Ramos (cell line): ENCODE results near the gene CXXC5.

Source experiments
- in situ Hi-C: fragments of 300-500 bp; cut with MboI; formaldehyde crosslinking; loops from one replicate; pipeline ENCODE4 v1.14.3; 2022; ENCODE audit warnings: low sequenced_read_pairs; ENCODE audit not compliant: unreplicated experiment

Gene CXXC5

DNA sequence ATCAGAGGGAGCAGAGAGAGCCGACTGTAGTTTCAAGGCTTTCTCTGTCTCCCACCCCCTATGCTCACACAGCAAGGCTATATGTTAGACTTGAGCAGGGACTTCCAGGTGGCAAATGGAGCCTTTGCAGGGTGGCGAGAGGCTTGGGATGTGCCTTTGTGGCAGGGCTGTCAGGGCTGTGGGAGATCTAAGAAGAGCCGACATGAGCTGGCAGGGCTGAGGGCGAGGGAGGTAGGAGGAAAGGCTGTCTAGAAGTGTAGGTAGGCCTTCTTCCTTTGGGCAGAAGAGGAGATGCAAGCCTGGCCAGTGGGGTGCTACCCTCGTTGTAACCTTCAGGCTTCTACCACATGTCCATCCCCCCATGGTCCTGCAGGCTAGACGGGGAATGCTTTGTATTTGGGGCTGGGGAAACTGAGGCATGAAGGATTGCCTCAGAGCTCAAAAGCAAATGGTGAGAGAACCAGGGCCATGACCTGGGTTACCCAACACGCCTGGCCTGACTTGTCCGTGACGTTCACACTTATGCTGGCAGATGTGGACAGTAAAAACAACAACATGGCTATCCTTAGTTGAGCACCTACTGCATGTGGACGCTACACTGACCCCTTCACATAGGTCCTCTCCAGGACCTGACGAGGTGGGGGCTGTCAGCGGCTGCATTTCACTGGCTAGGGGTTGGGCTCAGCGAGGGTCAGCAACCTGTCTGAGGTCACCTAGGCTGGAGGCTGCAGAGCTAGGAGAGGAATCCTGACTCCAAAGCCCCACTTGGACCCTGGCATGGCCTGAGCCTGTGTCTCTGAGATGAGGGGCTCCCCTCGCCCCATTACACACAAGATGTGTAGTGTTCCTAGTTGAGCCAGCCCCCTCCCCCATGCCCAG lies 15.3 kb downstream of the CXXC5 start:
- in situ Hi-C loops = no loop called here

GRCh38 chr5:139664086-139664693 lies 16.0 kb downstream of the CXXC5 start:
- in situ Hi-C loops = no loop called here

DNA sequence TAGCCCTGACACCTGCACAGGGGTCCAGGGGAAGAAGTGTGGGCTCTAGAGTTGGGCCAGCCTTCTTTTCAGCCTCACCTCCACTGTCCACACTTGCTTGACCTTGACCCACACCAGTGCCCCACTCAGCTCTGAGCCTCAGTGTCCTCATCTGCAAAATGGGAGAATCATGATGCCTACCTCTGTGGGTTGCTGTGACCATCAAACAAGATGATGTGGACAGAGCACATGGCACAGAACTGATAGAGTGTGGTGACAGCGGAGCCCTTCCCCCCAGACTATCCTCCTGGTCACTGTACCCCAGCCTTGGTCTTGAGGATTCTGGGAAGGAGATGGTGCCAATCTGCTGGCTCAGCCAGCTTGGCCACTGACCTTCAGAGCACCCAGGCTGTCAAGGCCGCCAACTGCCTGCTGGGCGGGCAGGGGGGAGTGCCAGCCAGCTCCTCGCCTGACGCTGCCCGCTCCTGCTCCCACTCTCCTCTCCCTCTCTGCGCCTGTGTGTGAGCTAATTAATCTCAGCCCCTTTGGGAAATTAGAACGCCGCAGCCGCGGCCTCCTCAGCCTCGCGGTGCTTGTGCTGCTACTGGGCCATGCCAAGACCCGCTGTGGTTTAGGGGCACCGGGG lies 16.7 kb downstream of the CXXC5 start:
- in situ Hi-C loops = no loop called here

GRCh38 chr5:139665626-139666025 lies 17.5 kb downstream of the CXXC5 start:
- in situ Hi-C loops = no loop called here

- in situ Hi-C loops = no loop called here
Measured at GRCh38 chr5:139666551-139666950, 18.4 kb downstream of the CXXC5 start.

DNA sequence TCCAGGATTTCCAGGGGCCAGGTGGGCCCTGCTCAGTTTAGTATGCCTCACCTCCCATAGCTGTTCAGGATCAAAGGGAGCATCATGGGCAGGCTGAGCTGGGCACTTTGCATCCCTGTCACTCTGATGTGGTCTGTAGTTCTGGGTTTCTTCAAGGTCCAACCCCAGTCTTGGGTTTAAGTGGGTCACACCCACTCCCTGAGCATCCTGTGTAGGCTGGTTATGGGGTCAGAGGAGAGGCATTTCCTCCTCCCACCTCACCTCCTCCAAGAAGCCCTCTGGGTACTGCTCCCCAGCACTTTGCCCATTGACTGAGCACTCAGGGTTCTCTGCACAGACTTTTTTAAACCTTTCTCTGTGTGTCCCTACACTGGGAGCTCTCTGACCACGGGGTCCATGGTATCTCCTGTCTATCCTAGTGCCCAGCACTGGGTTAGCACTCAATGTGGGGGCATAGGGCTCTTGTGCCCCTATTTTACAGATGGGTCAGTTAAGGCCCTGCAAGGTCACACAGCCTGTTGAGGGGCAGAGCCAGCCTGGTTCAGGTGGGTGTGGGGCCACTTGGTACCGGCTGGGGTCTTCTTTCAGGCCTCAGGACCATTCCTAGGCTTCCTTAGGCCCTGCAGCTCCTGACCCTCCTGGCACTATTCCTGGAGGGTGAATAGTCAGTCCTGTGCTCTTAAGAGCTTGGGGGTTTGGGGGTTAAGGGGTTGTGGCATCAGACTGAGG lies 19.0 kb downstream of the CXXC5 start:
- in situ Hi-C loops = no loop called here

DNA sequence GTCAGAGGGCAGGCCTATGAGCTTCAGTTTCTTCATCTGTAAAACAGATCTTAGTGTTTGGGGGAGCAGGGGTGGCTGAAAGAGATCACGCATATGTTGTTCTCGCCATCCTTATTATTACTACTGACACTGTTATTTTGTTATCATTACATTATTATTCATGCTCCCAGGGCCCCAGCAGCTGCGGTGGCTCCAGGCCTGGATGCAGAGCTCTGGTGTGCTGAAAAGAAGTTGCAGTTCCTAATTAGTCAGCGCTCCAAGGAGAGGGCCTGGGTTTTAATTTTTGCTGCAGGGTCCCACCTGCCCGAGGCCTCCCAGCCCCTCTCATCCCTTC lies 19.5 kb downstream of the CXXC5 start:
- in situ Hi-C loops = no loop called here

- in situ Hi-C loops = no loop called here
Measured at GRCh38 chr5:139668064-139668880, 20.1 kb downstream of the CXXC5 start.

DNA sequence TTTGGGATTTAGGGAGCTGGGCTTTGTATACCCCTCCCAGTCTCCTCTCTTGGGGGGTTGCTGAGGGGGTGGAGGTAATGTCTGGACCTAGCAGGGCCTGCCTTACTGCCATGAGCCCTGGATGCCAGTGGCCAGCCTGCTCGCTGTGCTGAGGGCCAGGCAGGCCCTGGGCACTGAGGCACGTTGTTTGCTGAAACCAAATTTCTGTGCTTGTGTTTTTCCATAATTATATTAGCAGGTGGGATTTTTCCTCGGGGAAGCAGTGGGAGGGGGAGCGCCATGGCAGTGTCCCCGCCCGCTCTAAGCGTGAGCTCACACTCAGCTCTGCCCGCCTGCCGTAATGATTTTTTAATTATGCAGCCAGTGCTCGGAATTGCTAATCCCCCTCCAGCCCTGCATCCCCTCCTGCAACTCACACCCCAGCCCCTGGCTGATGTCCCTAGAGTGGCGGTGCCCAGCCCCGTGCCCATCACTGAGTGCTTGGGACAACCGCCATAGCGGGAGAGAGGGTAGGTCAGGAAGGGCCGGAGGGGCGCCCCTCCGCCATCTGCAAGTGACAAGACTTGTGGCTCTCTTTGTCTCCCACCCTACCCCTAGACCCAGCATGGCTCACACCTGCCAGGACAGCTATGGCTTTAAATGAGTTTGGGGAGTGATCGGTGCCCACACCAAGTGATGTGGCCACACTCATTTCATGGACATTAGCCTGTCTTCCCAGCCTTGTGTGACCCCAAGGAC lies 20.9 kb downstream of the CXXC5 start:
- in situ Hi-C loops = no loop called here

DNA sequence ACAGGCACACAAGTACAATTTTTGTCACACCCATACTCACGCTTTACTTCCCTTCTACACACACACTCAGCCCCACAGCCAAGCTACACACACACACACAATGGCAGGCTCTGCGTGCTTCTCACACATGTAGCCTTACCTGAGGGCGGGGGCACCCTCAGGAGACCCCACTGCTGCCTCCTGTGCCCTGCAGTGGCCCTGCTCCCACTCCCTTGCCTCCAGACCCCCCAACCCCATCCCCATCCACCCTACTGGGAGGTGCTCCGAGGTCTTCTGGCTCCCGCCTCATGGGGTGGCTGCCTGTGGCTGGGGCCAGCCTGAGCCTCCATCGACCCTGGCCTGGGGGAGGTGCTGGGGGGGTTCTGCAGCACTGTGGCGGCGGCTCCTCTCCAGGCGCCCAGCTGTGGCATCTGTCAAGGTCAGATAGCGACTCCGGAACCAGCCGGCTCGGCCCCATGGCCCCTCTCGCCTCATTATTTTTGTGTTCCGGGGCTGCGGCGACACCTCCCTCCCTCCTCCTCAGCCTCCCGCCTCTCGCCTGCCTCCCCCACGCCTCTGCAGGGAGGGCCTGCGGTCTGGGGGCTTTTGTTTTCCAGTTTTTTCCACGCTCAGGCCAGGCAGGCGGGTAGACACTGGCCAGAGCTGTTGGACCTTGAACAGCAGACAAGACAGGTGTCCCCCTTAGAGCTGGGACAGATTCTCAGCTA lies 21.7 kb downstream of the CXXC5 start:
- in situ Hi-C loops = no loop called here

DNA sequence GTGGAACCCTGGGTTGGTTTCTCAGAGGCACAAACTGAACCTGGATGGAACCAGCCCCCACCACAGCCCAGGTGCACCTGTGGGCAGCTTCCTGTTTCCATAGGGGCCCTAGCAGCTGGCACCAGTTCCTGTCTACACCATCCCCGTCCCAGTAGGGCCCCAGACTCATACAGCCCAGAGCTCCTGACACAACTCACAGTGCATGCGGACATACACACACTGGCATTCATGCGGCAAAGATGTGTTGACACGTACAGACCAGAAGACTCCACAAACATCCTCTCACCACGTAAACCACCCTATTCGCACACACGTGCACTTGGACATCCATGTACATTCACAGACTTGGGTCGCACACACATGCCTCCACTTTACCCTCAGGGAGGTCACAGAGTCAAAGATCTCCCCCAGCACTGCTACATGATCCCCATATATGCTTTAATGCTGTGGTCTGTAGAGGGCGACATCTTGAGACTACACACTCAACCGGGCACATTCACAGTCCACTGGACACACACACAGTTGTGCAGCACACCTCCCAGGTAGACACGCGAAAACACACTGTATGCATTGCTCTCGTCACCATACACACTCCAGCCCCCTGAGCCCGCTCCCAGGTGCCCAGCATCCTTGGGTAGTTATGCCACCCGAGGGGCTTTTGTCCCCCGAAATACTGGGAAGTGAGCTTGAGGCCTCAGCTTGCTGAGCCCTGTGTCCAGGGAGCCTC lies 22.4 kb downstream of the CXXC5 start:
- in situ Hi-C loops = no loop called here

DNA sequence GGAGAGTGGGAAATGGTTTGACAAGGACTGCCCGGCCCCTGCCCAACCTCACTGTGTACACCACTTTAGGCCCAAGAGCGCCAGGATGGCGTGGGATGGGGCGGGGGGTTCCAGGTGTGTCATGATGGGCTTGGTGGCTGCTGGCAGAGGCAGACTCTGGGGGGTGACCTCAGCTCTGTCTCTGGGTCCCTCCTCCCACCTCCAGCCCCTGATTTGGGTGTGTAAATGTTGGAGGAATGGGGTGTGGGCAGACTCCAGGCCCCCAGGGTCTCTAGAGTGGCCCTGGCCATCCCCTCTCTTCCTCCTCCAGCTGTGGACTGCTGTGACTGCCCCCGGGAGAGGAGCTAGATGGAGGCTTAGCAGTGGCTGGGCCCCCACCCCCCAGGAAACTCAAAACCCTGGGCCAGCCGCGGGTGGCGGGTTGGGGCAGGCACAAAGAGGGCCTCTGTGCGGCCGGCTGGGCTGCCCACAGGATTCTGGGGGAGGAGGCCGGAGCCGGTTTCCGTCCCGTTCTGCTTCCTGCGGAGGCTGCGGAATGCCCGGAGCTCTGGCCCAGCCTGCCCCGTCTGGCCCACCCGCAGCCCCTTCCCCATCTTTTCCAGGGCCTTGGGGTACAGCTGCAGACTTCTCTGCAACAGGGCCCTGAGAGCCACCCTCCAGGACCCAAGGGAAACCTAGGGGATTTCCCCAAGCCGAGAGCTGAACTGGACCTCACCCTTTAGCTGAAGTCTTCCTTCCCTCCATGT lies 23.1 kb downstream of the CXXC5 start:
- in situ Hi-C loops = no loop called here

- in situ Hi-C loops = no loop called here
Measured at GRCh38 chr5:139675213-139675612, 27.1 kb downstream of the CXXC5 start.

DNA sequence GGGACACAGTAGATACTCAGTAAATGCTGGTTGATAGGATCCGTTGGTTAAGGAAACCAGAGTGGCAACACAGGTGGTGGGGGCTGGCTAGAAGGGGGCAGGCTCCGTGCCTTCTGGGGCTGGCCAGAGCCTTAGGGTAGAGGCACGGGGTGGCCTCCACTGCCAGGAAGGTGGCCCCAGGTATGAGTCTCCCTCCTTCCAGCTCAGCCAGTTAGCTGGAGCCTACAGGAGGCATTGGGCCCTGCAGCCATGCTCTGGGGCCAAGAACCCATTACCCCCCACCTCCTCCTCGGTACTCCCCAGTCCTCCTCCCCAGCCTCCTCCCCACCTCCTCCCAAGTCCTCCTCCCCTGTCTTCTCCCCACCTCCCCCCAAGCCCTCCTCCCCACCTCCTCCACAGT lies 27.7 kb downstream of the CXXC5 start:
- in situ Hi-C loops = no loop called here

DNA sequence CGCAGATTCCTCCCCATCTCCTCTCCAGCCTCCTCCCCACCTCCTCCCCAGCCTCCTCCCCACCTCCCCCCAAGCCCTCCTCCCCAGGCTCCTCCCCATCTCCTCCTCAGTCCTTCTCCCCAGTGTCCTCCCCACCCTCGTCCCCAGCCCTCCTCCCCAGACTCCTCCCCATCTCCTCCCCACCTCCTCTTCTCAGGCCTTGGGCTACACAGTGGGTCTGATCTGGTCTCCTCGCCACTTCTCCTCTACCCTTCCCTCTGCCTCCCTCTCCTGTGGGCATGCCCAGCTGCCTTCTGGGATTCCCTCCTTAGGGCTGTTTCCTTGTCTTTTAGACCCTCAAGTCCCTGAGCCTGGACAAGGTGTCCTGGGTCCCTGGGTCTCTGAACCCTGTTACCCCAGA lies 28.3 kb downstream of the CXXC5 start:
- in situ Hi-C loops = no loop called here

GRCh38 chr5:139676951-139677735 lies 29.0 kb downstream of the CXXC5 start:
- in situ Hi-C loops = no loop called here
